ENCODE data around the gene GSTT4.

The GSTT4 gene

DNA sequence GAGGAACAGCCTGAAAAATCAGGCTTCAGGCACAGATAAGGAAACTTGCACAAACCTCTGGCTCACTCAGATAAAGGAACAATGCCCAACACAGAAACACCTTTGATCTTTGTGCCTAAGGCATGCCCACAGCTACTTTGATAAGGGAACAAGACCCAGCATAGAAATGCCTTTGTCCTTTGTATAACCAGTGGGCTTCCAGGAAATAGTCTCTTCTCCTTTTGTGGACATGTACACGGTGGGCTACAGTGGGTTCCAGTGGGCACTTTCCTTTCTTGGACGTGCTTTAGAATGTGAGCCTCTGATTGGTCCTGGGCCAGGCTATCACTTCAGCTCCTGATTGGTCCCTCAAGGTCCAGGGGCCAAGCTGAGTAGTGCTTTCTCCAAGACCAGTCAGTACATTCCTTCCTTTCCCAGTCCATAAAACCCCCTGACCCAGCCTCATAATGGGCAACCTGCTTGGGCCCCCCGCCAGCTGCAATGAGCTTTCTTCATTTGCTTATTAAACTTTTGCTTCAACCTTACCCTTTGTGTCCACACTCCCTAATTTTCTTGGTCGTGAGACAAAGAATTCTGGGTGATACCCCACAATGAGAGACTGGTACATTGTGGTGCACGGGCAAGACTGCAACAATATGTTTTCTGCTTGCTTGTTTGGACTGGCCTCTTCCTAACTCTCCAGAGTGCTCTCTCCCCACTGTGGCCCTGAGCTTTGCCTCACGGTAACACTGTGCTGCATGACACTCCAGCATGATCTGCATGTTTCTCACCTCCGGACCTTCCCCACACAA is 4.2 kb upstream of the GSTT4 start:
- Histone ChIP-seq H3K4me3 (ENCODE audit: low read depth, low read length) (no peak overlapping the region), H3K27me3 (ENCODE audit: insufficient read depth, low read depth, severe bottlenecking) (no peaks in the 10 kb centered on the region), H3K36me3 (0 out of 2 replicates have a peak, but pooled peaks cover 3% of the 10 kb centered on the region), H3K9me3 (ENCODE audit: severe bottlenecking) (no peaks in the 10 kb centered on the region), H3K27ac (no peak overlapping the region)
- TF ChIP-seq, protein P1, sequence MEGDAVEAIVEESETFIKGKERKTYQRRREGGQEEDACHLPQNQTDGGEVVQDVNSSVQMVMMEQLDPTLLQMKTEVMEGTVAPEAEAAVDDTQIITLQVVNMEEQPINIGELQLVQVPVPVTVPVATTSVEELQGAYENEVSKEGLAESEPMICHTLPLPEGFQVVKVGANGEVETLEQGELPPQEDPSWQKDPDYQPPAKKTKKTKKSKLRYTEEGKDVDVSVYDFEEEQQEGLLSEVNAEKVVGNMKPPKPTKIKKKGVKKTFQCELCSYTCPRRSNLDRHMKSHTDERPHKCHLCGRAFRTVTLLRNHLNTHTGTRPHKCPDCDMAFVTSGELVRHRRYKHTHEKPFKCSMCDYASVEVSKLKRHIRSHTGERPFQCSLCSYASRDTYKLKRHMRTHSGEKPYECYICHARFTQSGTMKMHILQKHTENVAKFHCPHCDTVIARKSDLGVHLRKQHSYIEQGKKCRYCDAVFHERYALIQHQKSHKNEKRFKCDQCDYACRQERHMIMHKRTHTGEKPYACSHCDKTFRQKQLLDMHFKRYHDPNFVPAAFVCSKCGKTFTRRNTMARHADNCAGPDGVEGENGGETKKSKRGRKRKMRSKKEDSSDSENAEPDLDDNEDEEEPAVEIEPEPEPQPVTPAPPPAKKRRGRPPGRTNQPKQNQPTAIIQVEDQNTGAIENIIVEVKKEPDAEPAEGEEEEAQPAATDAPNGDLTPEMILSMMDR (IDR thresholded peaks at IDR 0.05; ENCODE audit: low read depth, low read length), result no peak
- no peak for DNase-seq

DNA sequence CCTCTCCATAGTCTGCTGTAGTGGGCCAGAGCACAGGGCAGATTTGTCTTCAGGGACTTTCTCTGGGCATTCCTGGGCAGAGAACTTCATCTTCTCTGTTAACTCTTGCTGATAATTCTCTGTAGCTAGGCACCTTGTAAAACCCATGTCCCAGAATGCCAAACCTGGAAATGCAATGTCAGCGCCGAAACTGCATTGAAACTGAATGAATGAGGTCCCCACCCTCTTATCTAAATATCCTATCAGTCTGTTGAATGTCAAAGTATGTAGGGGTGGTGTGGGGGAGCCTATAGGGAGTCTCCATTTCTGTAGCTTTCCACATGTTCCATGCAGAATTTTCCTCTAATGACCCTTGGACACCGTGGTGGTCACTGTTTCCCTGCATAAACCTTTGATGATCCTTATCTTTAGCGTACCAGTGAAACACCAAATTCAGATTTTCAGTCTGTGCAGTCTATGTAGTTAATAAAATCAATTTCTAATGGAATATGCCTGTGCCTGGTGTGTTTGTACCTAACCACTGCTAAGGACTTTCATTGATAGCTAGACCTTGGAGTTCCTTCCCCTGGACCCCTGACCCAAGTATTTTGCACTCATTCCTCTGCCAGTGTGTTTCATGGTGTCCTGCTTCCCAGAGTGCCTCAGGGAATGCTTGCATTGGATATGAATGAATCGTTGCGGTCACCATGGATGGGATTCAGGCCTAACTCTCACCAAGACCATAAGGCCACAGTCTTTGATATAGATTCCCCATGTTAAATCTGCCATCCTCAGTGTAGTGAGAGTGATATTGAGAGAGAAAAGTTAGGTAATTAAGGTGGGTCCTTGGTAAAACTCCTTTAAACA is 3.4 kb upstream of the GSTT4 start:
- Histone ChIP-seq H3K27me3 (ENCODE audit: insufficient read depth, low read depth, severe bottlenecking) (no peaks in the 10 kb centered on the region), H3K36me3 (no peaks in the 10 kb centered on the region), H3K4me3 (ENCODE audit: low read depth, low read length) (no peak overlapping the region), H3K9me3 (ENCODE audit: severe bottlenecking) (no peaks in the 10 kb centered on the region), H3K27ac (no peak overlapping the region)
- TF ChIP-seq, protein P1 (IDR thresholded peaks at IDR 0.05; ENCODE audit: low read depth, low read length), result no peak
- DNase-seq, result no peak

DNA sequence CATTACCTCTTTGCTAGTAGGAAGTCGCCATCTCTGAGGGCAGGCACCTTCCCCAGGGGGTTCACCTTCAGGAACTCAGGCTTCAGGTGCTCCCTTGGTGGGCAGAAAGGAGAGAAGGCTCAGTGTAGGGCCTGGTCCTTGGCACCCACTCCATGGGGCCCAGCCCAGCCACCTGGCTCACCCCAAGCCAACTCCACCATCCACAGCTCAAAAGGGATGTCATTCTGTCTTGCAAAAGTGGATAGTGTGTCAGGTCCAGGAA is 2.7 kb upstream of the GSTT4 start:
- no peaks in the 10 kb centered on the region for H3K9me3 ChIP-seq (ENCODE audit: severe bottlenecking)
- no peaks in the 10 kb centered on the region for H3K27me3 ChIP-seq (ENCODE audit: insufficient read depth, low read depth, severe bottlenecking)
- no peak for DNase-seq
- H3K27ac ChIP-seq, result no peak overlapping the region
- TF ChIP-seq, protein P1 (IDR thresholded peaks at IDR 0.05; ENCODE audit: low read depth, low read length), result no peak
- no peak overlapping the region for H3K4me3 ChIP-seq (ENCODE audit: low read depth, low read length)
- no peaks in the 10 kb centered on the region for H3K36me3 ChIP-seq

DNA sequence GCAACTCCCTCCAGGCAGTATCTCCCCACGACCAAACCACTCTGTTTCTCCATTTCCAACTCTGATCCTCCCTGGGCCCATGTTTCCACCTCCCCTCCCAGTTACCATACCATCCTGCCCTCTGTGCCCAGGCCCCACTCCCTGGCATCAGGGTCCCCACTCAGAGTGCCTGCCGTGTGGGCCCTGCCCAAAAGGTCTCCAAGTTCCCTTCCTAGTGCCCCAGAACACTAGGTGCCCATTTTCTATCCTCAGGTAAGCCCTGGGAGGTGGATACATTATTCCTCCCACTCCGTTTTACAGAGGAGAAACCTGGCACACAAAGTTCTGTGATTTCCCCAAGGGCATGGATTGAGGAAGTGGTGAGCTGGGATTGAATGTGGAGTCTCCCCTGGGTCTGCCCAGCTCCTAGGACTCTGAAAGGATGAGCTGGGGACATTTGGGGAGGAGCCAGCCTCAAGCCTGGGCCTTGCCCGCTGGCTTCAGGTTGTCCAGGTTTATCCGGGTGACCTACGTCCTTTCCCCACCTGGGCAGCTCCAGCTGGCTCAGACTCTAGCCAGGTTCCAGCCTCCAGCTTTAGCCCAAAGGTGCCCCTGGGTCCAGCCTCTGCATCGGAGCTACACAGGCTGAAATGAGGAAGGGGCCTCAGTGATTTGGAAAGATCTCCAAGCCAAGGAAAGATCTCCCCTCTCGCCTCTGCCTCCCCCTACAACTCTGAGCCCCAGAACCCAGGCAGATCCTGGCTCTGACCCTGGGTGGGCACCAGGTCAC is 2.2 kb upstream of the GSTT4 start:
- Histone ChIP-seq H3K36me3 (no peaks in the 10 kb centered on the region), H3K27ac (no peak overlapping the region; the same call in 1 of the 2 replicates), H3K4me3 (ENCODE audit: low read depth, low read length) (no peak overlapping the region), H3K9me3 (ENCODE audit: severe bottlenecking) (no peaks in the 10 kb centered on the region), H3K27me3 (ENCODE audit: insufficient read depth, low read depth, severe bottlenecking) (no peaks in the 10 kb centered on the region)
- no peak for DNase-seq
- TF ChIP-seq, protein P1 (IDR thresholded peaks at IDR 0.05; ENCODE audit: low read depth, low read length), result no peak

DNA sequence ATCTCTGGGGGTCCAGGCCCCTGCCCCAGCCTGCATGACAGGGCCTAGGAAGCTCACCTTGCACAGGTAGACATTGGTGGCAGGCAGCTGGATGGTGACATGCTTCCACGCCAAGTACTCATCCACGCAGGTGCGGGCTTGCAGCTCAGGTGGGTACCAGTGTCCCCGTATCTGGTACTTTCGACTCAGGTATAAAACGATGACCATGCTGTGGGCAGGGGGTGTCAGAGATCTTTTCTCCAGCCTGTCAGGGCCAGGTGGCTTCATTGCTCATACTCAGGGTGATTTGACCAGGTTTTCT is 1.6 kb upstream of the GSTT4 start:
- TF ChIP-seq, protein P1 (IDR thresholded peaks at IDR 0.05; ENCODE audit: low read depth, low read length), result no peak
- no peak for DNase-seq
- Histone ChIP-seq H3K36me3 (no peaks in the 10 kb centered on the region), H3K9me3 (ENCODE audit: severe bottlenecking) (no peaks in the 10 kb centered on the region), H3K4me3 (ENCODE audit: low read depth, low read length) (no peak overlapping the region), H3K27me3 (ENCODE audit: insufficient read depth, low read depth, severe bottlenecking) (no peaks in the 10 kb centered on the region), H3K27ac (no peak overlapping the region)
